Measurements from ENCODE around the gene NANOS3.

NANOS3 gene

GRCh38 chr19:13847407-13848339 lies 29.3 kb upstream of the NANOS3 start:
- peak overlapping the region; percentile 63 for H3K27ac ChIP-seq (ENCODE audit: low read depth, low read length)
- peaks cover 22% of the 10 kb centered on the region for H3F3A ChIP-seq (ENCODE audit: control insufficient read depth, insufficient read depth)
- TF ChIP-seq EZH2phosphoT487 (IDR thresholded peaks at IDR 0.05; ENCODE audit: borderline replicate concordance, low read length) (no peak), CTCF (IDR thresholded peaks at IDR 0.05; ENCODE audit: low read depth, low read length, poor library complexity, severe bottlenecking) (peak; percentile 14)
- no peaks in the 10 kb centered on the region for H3K79me2 ChIP-seq (ENCODE audit: control insufficient read depth, low read length)
- peak overlapping the region; percentile 74 for H3K4me3 ChIP-seq (ENCODE audit: low read length)
- H3K4me1 ChIP-seq (ENCODE audit: control insufficient read depth, low read length): peaks cover 64% of the 10 kb centered on the region
- no peaks in the 10 kb centered on the region for H3K36me3 ChIP-seq (ENCODE audit: control insufficient read depth, low read length)
- H3K9me3 ChIP-seq (ENCODE audit: control insufficient read depth, insufficient read depth, low read length): no peaks in the 10 kb centered on the region
- H3K4me2 ChIP-seq (ENCODE audit: low read length): peak overlapping the region; percentile 97
- no peaks in the 10 kb centered on the region for H3K9me2 ChIP-seq (replicated peaks; ENCODE audit: control insufficient read depth, low read length)
- H3K27me3 ChIP-seq (ENCODE audit: control insufficient read depth, low read length): peaks cover 5% of the 10 kb centered on the region; the same call in 1 of the 2 replicates
- H4K20me1 ChIP-seq (ENCODE audit: control insufficient read depth, insufficient read depth, low read depth, low read length): no peaks in the 10 kb centered on the region

GRCh38 chr19:13848340-13848677 lies 28.6 kb upstream of the NANOS3 start:
- peaks cover 22% of the 10 kb centered on the region for H3F3A ChIP-seq (ENCODE audit: control insufficient read depth, insufficient read depth)
- H3K36me3 ChIP-seq (ENCODE audit: control insufficient read depth, low read length): no peaks in the 10 kb centered on the region
- no peaks in the 10 kb centered on the region for H3K79me2 ChIP-seq (ENCODE audit: control insufficient read depth, low read length)
- H3K4me3 ChIP-seq (ENCODE audit: low read length): no peak overlapping the region
- H4K20me1 ChIP-seq (ENCODE audit: control insufficient read depth, insufficient read depth, low read depth, low read length): no peaks in the 10 kb centered on the region
- no peaks in the 10 kb centered on the region for H3K9me2 ChIP-seq (replicated peaks; ENCODE audit: control insufficient read depth, low read length)
- no peak overlapping the region for H3K27ac ChIP-seq (ENCODE audit: low read depth, low read length)
- H3K9me3 ChIP-seq (ENCODE audit: control insufficient read depth, insufficient read depth, low read length): no peaks in the 10 kb centered on the region
- H3K27me3 ChIP-seq (ENCODE audit: control insufficient read depth, low read length): no peaks in the 10 kb centered on the region; the same call in 1 of the 2 replicates
- no peak overlapping the region for H3K4me2 ChIP-seq (ENCODE audit: low read length)
- TF ChIP-seq EZH2phosphoT487 (IDR thresholded peaks at IDR 0.05; ENCODE audit: borderline replicate concordance, low read length) (no peak), CTCF (IDR thresholded peaks at IDR 0.05; ENCODE audit: low read depth, low read length, poor library complexity, severe bottlenecking) (no peak)
- peaks cover 59% of the 10 kb centered on the region for H3K4me1 ChIP-seq (ENCODE audit: control insufficient read depth, low read length)

GRCh38 chr19:13848798-13849676 lies 27.9 kb upstream of the NANOS3 start:
- Histone ChIP-seq H3K4me3 (ENCODE audit: low read length) (no peak overlapping the region), H3K9me2 (replicated peaks; ENCODE audit: control insufficient read depth, low read length) (no peaks in the 10 kb centered on the region), H3K79me2 (ENCODE audit: control insufficient read depth, low read length) (no peaks in the 10 kb centered on the region), H3K9me3 (ENCODE audit: control insufficient read depth, insufficient read depth, low read length) (no peaks in the 10 kb centered on the region), H3K4me2 (ENCODE audit: low read length) (no peak overlapping the region), H3K36me3 (ENCODE audit: control insufficient read depth, low read length) (no peaks in the 10 kb centered on the region), H4K20me1 (ENCODE audit: control insufficient read depth, insufficient read depth, low read depth, low read length) (no peaks in the 10 kb centered on the region), H3K27me3 (ENCODE audit: control insufficient read depth, low read length) (no peaks in the 10 kb centered on the region), H3K4me1 (ENCODE audit: control insufficient read depth, low read length) (peaks cover 51% of the 10 kb centered on the region), H3K27ac (ENCODE audit: low read depth, low read length) (no peak overlapping the region), H3F3A (ENCODE audit: control insufficient read depth, insufficient read depth) (peaks cover 22% of the 10 kb centered on the region)
- TF ChIP-seq EZH2phosphoT487 (IDR thresholded peaks at IDR 0.05; ENCODE audit: borderline replicate concordance, low read length) (no peak), CTCF (IDR thresholded peaks at IDR 0.05; ENCODE audit: low read depth, low read length, poor library complexity, severe bottlenecking) (no peak)

Data from DOHH2 (cell line).